SHP77 treated with DMSO at 0.1 percent for 48 hours (cell line): ENCODE measurements around the gene CYBA.

Experiments
- DNase-seq: peaks from one replicate; lab custom pipeline; 2025; lab: John Stamatoyannopoulos, UW

The CYBA gene

GRCh38 chr16:88646345-88647034, 4.4 kb downstream of the CYBA start:
- DNase-seq, result no peak

DNA sequence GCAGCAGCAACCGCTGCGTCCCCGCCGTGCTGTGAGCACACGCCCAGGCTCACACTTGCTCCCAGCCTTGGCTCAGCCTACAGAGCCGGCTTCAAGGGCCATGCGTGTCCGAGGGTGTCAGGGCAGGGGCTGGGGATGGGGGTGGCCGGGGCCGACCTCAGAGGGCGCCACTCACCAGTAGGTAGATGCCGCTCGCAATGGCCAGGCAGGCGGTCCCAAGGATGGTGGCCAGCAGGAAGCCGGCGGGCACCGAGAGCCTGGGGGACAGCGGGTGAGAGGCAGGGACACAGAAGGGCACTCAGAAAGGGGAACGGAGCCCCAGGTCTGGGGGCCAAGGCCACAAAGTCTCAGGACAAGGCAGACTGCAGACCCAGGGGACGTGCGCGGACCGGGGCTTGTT, 4.9 kb downstream of the CYBA start:
- no peak for DNase-seq

DNA sequence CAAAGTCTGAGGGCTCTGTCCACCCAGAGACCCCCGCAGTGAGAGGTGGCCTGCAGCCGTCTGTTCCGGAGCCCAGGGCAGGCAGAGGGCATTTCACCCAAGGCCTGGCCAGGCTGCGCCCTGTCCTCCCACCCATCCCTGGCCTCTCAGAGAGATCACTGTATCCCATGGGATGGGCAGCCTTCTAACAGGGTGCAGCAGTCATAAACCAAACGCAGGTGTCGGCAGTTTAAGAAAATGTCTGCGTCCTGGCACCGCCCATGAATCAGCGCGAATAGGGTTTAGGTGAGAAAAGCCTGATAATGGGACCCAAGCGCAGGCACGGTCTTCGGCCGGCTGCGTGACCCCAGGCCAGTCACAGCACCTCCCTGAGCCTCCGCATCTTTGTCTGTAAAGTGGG, 5.4 kb downstream of the CYBA start:
- no peak for DNase-seq

- no peak for DNase-seq
Measured at GRCh38 chr16:88643644-88643932, 7.3 kb downstream of the CYBA start.

DNA sequence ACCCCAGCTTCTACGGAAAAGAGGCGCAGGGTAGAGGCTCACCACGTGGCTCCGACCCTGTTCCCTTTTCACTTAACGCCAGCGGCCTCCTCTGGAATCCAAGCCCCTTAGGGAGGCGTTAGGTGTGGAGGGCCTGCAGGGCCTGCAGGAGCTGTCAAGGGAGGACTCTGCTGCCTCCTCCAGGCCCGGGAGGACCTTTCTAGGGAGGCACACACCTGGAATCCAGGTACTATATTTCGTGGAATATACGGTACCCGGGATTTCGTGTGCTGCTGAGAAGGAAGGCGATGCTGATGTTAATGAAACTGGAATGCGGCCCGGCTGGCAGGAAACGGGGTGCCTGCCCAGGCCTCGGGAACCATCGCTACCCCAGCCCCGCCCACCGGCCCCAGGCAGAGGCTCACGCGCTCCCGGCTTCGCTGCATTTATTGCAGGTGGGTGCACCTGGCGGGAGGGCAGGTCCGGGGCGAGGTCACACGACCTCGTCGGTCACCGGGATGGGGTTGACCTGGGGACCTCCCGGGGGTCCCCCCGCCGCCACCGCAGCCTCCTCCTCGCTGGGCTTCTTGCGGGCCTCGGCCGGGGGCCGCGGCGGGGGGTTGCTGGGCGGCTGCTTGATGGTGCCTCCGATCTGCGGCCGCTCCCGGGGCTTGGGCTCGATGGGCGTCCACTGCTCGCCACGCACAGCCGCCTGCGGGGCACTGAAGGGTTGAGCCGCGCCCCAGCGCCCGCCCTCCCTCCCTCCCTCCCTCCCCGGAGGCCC, 7.8 kb downstream of the CYBA start:
- DNase-seq, result no peak

GRCh38 chr16:88640498-88641247, 10.2 kb downstream of the CYBA start:
- DNase-seq, result no peak

GRCh38 chr16:88640039-88640495, 10.8 kb downstream of the CYBA start:
- DNase-seq, result no peak

DNA sequence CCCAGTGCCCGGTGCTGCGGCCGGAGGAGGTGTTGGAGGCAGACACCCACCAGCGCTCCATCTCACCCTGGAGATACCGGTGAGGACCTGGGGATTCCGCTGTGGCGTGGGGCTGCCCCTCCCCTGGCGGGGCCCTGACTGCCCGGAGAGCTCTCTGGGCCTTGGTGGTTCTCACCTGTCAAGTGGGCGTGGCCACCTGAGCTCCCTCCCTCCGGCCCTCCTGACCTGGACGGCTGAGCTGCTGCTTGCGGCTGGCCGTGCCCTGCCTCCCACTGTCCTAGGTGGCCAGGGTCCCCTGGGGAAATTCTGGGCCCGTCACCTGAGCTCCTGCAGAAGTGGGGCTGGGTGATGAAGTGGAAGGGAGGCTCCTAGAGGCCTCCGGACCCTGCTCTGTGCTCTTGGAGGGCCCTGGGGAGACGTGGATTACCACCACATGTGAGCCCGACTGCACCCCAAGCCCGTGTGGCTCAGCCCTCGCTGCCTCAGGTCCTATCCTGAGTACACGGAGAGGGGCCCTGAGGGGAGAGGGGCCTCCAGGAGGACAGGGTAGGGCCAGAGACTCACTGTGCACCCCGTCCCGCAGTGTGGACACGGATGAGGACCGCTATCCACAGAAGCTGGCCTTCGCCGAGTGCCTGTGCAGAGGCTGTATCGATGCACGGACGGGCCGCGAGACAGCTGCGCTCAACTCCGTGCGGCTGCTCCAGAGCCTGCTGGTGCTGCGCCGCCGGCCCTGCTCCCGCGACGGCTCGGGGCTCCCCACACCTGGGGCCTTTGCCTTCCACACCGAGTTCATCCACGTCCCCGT, 11.4 kb downstream of the CYBA start:
- DNase-seq, result no peak

DNA sequence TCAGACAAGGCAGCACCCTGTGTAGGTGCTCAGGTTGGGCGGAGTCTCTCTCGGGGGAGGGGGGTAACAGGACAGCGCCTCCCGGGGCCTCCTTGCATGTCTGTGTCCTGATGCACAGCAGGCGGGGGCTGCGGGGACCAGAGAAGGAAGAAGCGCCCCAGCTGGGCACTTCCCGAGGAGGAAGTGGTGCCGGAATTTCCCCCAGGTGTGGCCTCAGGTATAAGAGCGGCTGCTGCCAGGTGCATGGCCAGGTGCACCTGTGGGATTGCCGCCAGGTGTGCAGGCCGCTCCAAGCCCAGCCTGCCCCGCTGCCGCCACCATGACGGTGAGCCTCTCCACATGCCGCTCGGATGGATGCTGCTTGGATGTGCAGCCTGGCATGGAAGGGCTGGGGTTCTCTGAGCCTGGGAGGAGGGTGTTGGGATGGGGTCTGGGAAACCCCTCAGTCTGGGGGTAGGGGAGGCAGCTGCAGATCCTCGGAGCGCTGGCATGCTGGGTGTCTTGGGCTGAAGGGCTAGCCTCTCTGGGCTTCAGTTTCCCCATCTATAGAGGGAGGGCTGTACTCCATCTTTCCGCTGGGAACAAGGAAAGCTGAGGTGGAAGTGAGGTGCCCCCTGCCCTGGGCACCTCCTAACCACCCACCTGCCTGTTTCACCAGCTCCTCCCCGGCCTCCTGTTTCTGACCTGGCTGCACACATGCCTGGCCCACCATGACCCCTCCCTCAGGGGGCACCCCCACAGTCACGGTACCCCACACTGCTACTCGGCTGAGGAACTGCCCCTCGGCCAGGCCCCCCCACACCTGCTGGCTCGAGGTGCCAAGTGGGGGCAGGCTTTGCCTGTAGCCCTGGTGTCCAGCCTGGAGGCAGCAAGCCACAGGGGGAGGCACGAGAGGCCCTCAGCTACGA, 12.3 kb downstream of the CYBA start, which contains the start of gene IL17C:
IL17C (plus strand) TSS at position 250 of the 908 bp plus-strand sequence; CDS start at position 320, 70 bp downstream.
- DNase-seq, result no peak

GRCh38 chr16:88636488-88637265, 14.2 kb downstream of the CYBA start:
- DNase-seq, result no peak

- no peak for DNase-seq
Measured at GRCh38 chr16:88635671-88636319, 15.1 kb downstream of the CYBA start.

GRCh38 chr16:88634994-88635670, 15.7 kb downstream of the CYBA start:
- DNase-seq, result no peak

GRCh38 chr16:88634141-88634993, 16.5 kb downstream of the CYBA start:
- no peak for DNase-seq

DNA sequence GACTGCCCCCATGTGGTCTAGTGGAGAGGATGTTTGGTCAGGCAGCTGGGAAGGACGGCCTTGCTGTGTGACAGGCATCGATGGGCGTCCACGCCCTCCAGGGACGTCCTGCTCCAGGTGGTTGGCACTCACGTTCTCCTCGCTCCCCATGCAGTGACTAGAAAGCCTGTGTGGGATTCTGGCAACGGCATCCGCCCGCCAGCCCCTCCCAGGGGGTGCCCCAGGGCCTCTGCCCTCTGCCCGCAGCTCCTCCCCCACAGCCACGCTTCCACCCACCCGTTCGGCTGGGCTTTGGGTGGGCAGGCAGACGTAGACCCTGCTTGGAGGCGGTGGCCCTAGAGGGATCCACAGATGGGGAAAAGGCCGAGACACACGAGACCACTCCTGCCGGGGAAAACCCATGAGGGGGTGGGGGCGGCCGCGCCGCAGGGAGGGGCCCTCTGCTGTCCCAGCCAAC, 17.1 kb downstream of the CYBA start:
- DNase-seq, result no peak

DNA sequence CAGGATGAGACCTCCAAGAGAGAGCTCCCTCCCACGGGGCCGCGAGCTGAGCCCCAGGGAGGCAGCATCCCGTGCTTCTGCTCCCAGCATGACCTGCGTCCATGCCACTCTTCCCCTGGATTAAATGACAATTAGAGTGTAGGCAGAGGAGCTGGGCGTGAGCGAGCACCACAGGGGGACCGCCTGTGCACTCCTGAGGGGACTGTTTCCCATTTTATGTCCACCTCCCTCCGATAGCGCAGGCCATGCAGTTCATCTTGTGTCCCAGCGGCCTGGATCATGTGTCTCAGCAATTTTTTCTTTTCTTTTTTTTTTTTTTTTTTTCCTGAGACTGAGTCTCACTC, 18.3 kb downstream of the CYBA start:
- no peak for DNase-seq

- no peak for DNase-seq
Measured at GRCh38 chr16:88631920-88632586, 18.8 kb downstream of the CYBA start.

DNA sequence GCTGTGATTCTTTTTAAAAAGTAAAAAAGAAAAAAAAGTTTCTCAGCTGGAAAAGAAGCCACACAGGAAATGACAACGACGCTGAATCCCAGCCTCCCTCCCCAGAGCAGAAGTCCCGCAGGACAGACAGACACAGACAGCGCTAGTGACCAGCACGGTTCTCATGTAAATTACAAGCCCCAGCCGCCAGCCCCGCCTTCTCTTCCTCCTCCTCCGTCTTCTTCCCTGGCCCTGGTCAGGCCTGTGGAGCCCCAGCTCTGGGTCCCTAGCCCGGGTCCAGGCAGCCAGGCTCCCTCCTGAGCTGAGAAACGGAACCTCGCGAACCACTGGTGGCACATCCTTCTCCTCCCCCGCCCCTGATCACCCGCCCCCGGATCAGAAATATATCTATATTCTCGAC, 19.5 kb downstream of the CYBA start:
- DNase-seq, result no peak

DNA sequence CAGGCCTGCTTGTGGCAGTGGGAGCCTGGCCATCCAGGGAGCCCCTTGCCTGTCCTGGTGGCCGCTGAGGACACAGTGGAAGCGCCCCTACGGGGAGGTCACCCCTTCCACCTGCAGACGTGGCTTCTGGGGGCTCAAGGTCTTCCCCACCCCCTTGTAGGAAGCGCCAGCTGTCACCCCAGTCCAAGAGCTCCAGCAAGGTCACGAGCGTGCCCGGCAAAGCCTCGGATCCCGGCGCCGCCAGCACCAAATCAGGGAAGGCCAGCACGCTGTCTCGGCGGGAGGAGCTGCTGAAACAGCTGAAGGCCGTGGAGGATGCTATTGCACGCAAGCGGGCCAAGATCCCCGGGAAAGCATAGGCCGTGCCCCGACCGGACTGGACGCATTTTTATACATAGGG, 19.9 kb downstream of the CYBA start:
- DNase-seq, result no peak
